BLaER1 (cell line): ENCODE measurements around the gene EGF.
"Not testable (repeated sequence)": the region's sequence is repeated elsewhere in the genome, so short reads cannot be mapped to it uniquely, and the experiment has no call there.

Source experiments
- H3K27ac ChIP-seq: shearing (Covaris generic); formaldehyde crosslinking; 2 replicates; pipeline ENCODE4 v1.8.1; 2022
- H3K27me3 ChIP-seq: shearing (Covaris generic); formaldehyde crosslinking; 2 replicates; pipeline ENCODE4 v1.8.1; 2022
- H3K36me3 ChIP-seq: shearing (Covaris generic); formaldehyde crosslinking; 2 replicates; pipeline ENCODE4 v1.8.1; 2022
- H3K4me1 ChIP-seq: shearing (Covaris generic); formaldehyde crosslinking; 2 replicates; pipeline ENCODE4 v1.8.1; 2022
- H3K4me2 ChIP-seq: shearing (Covaris generic); formaldehyde crosslinking; 2 replicates; pipeline ENCODE4 v1.8.1; 2022
- H3K4me3 ChIP-seq: shearing (Covaris generic); formaldehyde crosslinking; 2 replicates; pipeline ENCODE4 v1.8.1; 2022
- H3K9ac ChIP-seq: shearing (Covaris generic); formaldehyde crosslinking; 2 replicates; pipeline ENCODE4 v1.8.1; 2022
- H3K9me3 ChIP-seq: shearing (Covaris generic); formaldehyde crosslinking; 2 replicates; pipeline ENCODE4 v1.8.1; 2022
- H4K20me1 ChIP-seq: shearing (Covaris generic); formaldehyde crosslinking; 2 replicates; pipeline ENCODE4 v1.8.1; 2022
- Cebpa-rat ChIP-seq: shearing (Covaris generic); IDR thresholded peaks from 2 replicates; pipeline ENCODE4 v1.8.1; 2022

The EGF gene

DNA sequence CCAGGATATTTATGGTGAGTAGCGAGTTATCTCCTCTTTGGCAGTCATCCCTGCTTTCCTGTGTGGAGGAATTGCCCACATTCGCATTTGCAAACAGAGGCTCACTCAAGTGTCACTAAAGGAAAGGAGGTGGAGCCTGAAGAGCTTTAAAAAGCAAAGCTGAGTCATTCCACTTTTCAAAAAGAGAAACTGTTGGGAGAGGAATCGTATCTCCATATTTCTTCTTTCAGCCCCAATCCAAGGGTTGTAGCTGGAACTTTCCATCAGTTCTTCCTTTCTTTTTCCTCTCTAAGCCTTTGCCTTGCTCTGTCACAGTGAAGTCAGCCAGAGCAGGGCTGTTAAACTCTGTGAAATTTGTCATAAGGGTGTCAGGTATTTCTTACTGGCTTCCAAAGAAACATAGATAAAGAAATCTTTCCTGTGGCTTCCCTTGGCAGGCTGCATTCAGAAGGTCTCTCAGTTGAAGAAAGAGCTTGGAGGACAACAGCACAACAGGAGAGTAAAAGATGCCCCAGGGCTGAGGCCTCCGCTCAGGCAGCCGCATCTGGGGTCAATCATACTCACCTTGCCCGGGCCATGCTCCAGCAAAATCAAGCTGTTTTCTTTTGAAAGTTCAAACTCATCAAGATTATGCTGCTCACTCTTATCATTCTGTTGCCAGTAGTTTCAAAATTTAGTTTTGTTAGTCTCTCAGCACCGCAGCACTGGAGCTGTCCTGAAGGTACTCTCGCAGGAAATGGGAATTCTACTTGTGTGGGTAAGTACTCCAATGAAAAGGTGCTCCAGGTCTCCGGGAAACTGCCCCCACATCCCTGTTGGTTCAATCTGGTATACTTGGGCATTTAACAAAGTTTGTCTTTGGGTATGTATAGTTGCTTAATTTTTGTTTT lies at the start of gene EGF:
Gene EGF, plus strand, starts transcription at position 178 of the 890 bp plus-strand sequence. Its CDS starts 453 bp downstream, at position 631.
- Histone ChIP-seq H3K36me3 (no peaks in the 10 kb centered on the region), H3K27me3 (no peaks in the 10 kb centered on the region), H3K4me1 (peaks cover 11% of the 10 kb centered on the region), H3K9ac (no peak within 1 kb of the TSS), H4K20me1 (no peaks in the 10 kb centered on the region), H3K9me3 (no peaks in the 10 kb centered on the region), H3K4me2 (peak within 1 kb of the TSS; percentile 57), H3K27ac (no peak within 1 kb of the TSS), H3K4me3 (no peak within 1 kb of the TSS)
- no peak for TF ChIP-seq Cebpa-rat

DNA sequence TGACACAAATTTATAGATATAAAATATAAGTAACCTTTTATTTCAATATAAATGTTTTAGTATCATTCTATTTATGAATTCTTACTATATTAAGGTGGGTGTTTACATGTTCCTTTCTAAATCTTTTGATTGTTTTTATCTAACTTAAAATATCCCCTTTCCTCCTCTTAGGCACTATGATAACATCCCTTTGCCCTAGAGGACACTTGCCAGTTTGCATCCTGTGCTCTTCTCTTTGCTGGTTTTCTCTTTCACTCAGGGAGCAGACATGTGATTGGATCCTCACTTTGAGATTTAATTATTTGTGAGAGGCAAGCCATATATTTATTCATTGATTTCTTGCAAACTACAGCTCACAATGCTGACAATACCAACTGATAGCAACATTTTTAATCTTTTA lies 48.5 kb upstream of the EGF start:
- Histone ChIP-seq H3K4me2 (no peak overlapping the region), H3K9ac (no peak overlapping the region), H3K27me3 (no peaks in the 10 kb centered on the region), H3K4me3 (no peak overlapping the region), H4K20me1 (no peaks in the 10 kb centered on the region), H3K9me3 (peaks cover 28% of the 10 kb centered on the region), H3K36me3 (0 out of 2 replicates have a peak, but pooled peaks cover 7% of the 10 kb centered on the region), H3K27ac (no peak overlapping the region), H3K4me1 (no peaks in the 10 kb centered on the region)
- no peak for TF ChIP-seq Cebpa-rat

DNA sequence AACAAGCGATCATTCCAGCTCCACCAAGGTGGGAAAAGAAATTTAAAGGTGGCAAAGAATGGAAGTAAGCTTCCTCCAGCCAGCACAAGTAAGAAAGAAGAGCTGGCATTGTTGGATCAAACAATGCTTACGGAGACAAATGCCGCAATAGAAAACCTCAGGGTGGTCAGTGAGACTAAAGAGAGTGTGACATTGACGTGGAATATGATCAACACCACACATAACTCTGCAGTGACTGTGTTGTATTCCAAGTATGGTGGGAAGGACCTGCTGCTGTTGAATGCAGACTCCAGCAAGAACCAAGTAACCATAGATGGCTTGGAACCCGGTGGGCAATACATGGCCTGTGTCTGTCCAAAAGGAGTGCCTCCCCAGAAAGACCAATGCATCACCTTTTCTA lies 42.6 kb upstream of the EGF start:
- Histone ChIP-seq H3K27ac (no peak overlapping the region), H3K27me3 (no peaks in the 10 kb centered on the region), H4K20me1 (no peaks in the 10 kb centered on the region), H3K4me3 (no peak overlapping the region), H3K4me1 (no peaks in the 10 kb centered on the region), H3K9me3 (no peaks in the 10 kb centered on the region), H3K36me3 (peaks cover 5% of the 10 kb centered on the region; the same call in 1 of the 2 replicates), H3K9ac (no peak overlapping the region), H3K4me2 (no peak overlapping the region)
- TF ChIP-seq Cebpa-rat, result no peak

DNA sequence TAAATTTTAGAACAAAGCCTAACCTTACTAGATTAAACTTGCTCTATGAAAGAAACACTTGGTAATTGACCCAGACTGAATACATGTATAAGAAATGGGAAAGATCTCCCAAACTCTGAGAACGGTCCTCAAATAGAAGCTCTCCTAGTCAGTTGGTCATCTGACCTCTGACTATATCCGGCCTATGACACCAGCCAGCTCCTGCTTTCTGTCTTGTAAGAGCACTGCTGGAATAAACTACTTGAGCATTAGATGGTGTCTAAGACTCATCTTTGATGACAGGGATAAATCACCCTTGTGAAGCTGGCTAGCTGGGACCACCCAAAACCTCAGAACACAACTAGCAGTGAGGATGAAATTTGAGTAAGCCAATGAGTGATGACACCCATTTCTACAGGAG lies 40.6 kb upstream of the EGF start:
- peaks cover 5% of the 10 kb centered on the region; the same call in 1 of the 2 replicates for H3K36me3 ChIP-seq
- no peak overlapping the region for H3K9ac ChIP-seq
- no peaks in the 10 kb centered on the region for H3K9me3 ChIP-seq
- no peaks in the 10 kb centered on the region for H4K20me1 ChIP-seq
- H3K27ac ChIP-seq, result no peak overlapping the region
- TF ChIP-seq Cebpa-rat, result no peak
- H3K27me3 ChIP-seq, result no peaks in the 10 kb centered on the region
- H3K4me1 ChIP-seq, result no peaks in the 10 kb centered on the region
- no peak overlapping the region for H3K4me2 ChIP-seq
- no peak overlapping the region for H3K4me3 ChIP-seq

GRCh38 chr4:109872950-109873656 lies 39.6 kb upstream of the EGF start:
- no peak for TF ChIP-seq Cebpa-rat
- Histone ChIP-seq H3K4me1 (no peaks in the 10 kb centered on the region), H4K20me1 (no peaks in the 10 kb centered on the region), H3K27ac (no peak overlapping the region), H3K9ac (no peak overlapping the region), H3K4me3 (no peak overlapping the region), H3K9me3 (no peaks in the 10 kb centered on the region), H3K4me2 (no peak overlapping the region), H3K27me3 (no peaks in the 10 kb centered on the region), H3K36me3 (peaks cover 5% of the 10 kb centered on the region; the same call in 1 of the 2 replicates)

- TF ChIP-seq Cebpa-rat, result no peak
- Histone ChIP-seq H3K36me3 (peaks cover 5% of the 10 kb centered on the region; the same call in 1 of the 2 replicates), H4K20me1 (no peaks in the 10 kb centered on the region), H3K9ac (no peak overlapping the region), H3K27ac (no peak overlapping the region), H3K4me2 (no peak overlapping the region), H3K4me3 (no peak overlapping the region), H3K9me3 (no peaks in the 10 kb centered on the region), H3K4me1 (no peaks in the 10 kb centered on the region), H3K27me3 (no peaks in the 10 kb centered on the region)
These were observed 38.7 kb upstream of the EGF start for GRCh38 chr4:109873791-109874514.

DNA sequence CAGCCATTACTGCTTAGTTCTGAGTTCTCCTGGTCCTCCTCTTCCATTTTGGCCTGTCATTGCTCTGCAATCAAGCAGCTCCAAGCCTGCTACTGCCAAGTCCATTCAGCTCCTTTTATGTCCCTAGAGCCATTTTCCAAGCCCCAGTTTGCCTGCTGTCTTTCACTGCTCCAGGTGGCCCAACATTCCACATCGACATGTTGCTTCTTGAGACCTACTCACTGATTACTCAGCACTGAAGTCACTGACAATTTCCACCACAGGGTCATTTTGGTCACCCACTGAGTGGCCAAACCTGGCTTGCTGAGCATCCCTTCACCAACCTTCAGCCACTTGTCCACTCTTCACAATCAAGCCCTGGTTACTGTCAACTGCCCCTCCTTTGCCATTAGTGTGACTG lies 37.6 kb upstream of the EGF start:
- Histone ChIP-seq H3K4me3 (no peak overlapping the region), H3K4me1 (no peaks in the 10 kb centered on the region), H3K36me3 (peaks cover 1% of the 10 kb centered on the region; the same call in 1 of the 2 replicates), H3K4me2 (no peak overlapping the region), H3K9me3 (no peaks in the 10 kb centered on the region), H3K9ac (no peak overlapping the region), H3K27me3 (no peaks in the 10 kb centered on the region), H4K20me1 (no peaks in the 10 kb centered on the region), H3K27ac (no peak overlapping the region)
- no peak for TF ChIP-seq Cebpa-rat

DNA sequence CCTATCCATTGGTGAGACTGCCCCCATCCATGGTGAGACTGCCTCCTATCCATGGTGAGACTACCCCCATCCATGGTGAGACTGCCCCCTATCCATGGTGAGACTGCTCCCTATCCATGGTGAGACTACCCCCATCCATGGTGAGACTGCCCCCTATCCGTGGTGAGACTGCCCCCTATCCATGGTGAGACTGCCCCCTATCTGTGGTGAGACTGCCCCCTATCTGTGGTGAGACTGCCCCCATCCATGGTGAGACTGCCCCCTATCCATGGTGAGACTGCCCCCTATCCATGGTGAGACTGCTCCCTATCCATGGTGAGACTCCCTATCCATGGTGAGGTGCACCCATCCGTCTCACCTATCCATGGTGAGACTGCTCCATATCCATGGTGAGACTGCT lies 37.1 kb upstream of the EGF start:
- not testable (repeated sequence) for H3K36me3 ChIP-seq, H3K4me3 ChIP-seq

DNA sequence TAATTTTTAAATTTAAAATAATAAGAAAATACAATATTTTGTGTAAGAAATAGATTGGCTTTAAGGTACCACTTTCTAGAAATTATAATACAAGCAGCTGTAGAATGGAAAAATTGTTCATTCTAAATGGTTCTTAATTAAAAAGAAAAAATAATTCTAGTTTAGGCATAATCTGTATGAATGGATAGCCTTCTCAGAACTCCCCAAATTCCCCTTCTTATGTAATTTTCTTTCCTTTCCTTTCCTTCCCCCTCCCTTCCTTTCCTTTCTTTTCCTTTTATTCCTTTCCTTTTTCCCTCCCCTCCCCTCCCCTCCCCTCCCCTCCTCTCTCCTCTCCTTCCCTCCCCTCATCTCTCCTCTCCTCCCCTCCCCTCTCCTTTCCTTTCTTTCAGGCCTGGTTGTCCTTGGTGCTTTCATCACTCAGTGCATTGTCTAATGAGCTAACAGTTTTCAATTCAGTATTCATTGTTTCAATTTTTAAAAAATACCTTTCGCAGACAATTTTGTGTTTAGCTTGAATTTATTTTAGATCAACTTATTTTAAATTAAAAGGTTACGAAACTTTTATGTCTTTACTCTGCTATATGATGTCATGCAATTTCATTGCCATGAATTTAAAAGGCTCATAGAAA lies 35.9 kb upstream of the EGF start:
- no peak overlapping the region for H3K4me3 ChIP-seq
- H3K36me3 ChIP-seq, result no peaks in the 10 kb centered on the region
- no peaks in the 10 kb centered on the region for H3K9me3 ChIP-seq
- no peak overlapping the region for H3K27ac ChIP-seq
- H3K4me2 ChIP-seq, result no peak overlapping the region
- no peaks in the 10 kb centered on the region for H4K20me1 ChIP-seq
- no peaks in the 10 kb centered on the region for H3K27me3 ChIP-seq
- no peak overlapping the region for H3K9ac ChIP-seq
- no peak for TF ChIP-seq Cebpa-rat
- H3K4me1 ChIP-seq, result no peaks in the 10 kb centered on the region

More for the DNA sequence above, 37.1 kb upstream of the EGF start:
- not testable (repeated sequence) for H3K4me1 ChIP-seq, H3K9ac ChIP-seq, H3K9me3 ChIP-seq, H3K27me3 ChIP-seq, H3K27ac ChIP-seq, H4K20me1 ChIP-seq, H3K4me2 ChIP-seq
